HG02571 (cell line): ENCODE results near the gene COPB2.

Experiments used
- ATAC-seq: cut with Tn5 transposase; IDR thresholded peaks from one replicate; pipeline ENCODE4 v1.9.1; 2021; ENCODE audit warnings: mild to moderate bottlenecking, moderate library complexity; ENCODE audit not compliant: unreplicated experiment

The COPB2 gene

DNA sequence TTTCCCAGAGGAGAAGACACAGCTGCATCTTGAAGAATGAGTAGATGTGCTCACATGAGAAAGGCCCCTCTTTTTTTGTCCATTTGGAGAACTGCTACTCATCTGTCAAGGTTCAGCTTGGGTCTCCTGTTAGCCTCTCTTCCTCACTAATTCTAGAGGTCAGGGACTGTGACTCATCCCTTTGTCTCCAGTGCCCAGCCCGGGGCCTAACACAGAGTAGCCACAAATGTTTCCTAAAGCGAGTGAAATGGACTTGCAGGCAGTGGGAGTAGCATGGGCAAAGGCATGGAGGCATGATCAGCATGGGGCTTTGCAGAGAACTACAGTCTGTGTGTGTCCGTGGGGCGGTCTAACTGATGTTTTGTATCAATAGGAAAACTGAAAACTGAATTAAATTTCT, 79.6 kb downstream of the COPB2 start:
- ATAC-seq = no peak

DNA sequence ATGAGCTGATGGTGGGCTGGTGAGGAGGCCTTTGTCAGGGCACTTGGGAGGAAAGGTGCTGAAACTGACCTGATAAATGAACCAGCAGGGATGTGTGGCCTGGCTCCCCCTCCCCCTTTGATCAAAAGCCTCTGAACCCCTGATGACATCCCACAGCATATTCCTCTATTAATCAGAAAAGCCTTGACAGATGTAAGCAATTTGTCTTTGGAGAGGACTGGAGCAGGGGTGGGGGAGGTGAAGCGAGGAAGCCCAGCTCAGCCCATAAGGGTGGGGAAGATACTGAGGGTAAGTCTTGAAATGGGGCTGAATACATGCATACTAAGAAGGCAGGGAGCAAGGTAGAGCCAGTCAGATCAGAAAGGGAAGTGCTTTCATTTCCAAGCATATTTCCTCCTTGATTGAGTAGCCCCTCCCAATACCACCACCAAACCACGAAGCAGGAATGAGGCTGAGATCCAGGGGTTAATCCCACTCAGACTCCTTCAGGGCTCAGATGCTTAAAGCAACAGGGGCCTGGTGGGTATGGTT, 80.3 kb downstream of the COPB2 start:
- ATAC-seq = no peak

DNA sequence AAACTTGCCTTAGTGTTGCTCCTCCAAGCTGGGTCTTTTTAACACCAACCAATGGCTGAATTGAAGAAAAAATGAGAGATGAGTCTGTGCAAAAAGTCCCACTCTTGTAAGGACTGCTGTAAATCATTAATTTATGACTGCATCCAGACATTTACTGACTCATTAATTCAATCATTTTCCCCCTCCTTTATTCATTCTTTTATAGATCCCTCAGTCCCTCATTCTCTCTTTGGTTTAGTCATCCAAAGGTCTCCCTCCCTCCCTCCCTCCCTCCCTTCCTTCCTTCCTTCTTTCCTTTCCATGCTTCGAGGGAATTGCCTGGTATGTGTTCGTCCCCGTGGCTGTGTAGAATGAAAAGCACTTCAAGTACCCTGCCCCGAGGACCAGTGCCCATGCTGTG, 80.9 kb downstream of the COPB2 start:
- ATAC-seq = no peak

DNA sequence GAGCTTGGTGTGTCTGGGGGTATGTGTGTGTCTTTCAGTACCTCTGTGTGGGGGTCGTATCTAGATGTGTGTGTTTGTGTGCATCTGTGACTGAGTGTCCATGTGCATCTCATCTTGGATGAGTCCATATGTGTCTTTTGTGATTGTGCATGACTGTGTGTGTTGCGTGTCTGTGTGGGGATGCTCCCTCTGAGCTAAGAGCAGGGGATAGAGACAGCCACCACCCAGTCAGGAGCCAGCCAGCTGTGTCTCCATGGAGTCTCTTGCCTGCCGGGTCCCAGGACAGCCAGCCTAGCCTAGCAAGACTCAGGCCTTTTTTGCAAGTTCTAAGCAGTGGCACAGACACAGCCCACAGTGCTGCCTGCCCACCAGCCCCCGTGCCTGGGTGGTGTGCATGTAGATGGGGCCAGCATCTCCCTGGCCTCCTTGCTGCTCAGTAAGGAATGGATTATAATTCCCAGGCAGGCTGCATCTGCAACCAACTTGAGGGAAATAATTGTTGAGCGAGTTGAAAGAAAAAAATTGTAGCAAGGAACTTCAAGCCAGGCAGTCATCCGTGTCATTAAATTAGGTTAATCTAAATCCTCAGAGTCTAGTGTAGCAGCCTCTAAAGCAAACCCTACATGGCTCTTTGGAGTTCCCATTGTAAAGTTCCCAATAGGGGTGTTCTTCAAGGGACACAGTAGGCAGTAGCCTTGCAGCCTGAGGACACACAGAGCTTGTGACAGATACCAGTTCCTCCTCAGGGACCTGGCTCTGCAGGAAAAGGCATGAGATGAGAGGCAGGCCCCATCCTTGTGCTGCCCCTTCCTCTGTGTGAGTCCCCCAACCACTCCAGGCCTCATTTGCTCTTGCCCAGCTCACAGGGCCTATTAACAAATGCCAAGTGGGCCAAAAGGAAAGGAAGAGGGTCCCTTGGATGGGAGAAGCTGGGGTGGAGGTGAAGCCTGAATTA, 81.6 kb downstream of the COPB2 start:
- ATAC-seq = no peak
